ENCODE data around the gene EIF2S2. TPM values are rescaled to one million over a fixed set of nuclear protein-coding genes. Genes with fewer than 3 reads are reported as not detected.

The EIF2S2 gene
- total RNA-seq, 5 donors from 2014 or later (not counting 1 experiment from before 2014, with no cell fraction given): 20.6 to 54.7 (median 48.9) TPM

GRCh38 chr20:34088305-34089174, 23.5 kb downstream of the EIF2S2 start:
- Histone ChIP-seq H3K27me3 (replicated peaks in 1 of 2; ENCODE audit: control insufficient read depth in 2 of 2, extremely low read depth in 1 of 2, insufficient read depth in 2 of 2, low read length in 1 of 2) (no peaks in the 10 kb centered on the region), H3K4me3 (ENCODE audit: control insufficient read depth in 1 of 2, extremely low read depth in 1 of 2, low read length in 1 of 2) (no peak overlapping the region), H3K36me3 (ENCODE audit: control insufficient read depth in 2 of 2, extremely low read depth in 1 of 2, insufficient read depth in 1 of 2, low read length in 1 of 2) (peaks cover 9 to 78% of the 10 kb centered on the region in 2 donors), H3K27ac (ENCODE audit: low read length) (no peak overlapping the region), H3K4me1 (ENCODE audit: control insufficient read depth in 1 of 2, extremely low read depth in 1 of 2, insufficient read depth in 2 of 2, low read length in 2 of 2) (no peaks in the 10 kb centered on the region), H3K9me3 (no peaks in the 10 kb centered on the region)
- ChIA-PET POLR2A (no interaction called here), CTCF (interaction anchor here in 1 of 2 donors (0.6 kb wide), 1 partner anchor 144 kb away, joined by 3 read pairs; no protein-coding TSS in a partner anchor)
- peak overlapping the region in 1 of 2 donors; percentile 48 for H3K27ac Mint-ChIP-seq
- H3K9me3 Mint-ChIP-seq: no peaks in the 10 kb centered on the region
- H3K4me1 Mint-ChIP-seq: peaks cover 6 to 17% (median 11%) of the 10 kb centered on the region in 3 donors
- 85% methylated on average over 7 of the region's 15 CpGs for WGBS (ENCODE audit: insufficient coverage)
- ATAC-seq (replicated peaks in 1 of 4) (no peak), DNase-seq (no peak)
- peaks cover 64% of the 10 kb centered on the region for H3K36me3 Mint-ChIP-seq
- H3K27me3 Mint-ChIP-seq: no peaks in the 10 kb centered on the region
- no peak overlapping the region for H3K4me3 Mint-ChIP-seq

DNA sequence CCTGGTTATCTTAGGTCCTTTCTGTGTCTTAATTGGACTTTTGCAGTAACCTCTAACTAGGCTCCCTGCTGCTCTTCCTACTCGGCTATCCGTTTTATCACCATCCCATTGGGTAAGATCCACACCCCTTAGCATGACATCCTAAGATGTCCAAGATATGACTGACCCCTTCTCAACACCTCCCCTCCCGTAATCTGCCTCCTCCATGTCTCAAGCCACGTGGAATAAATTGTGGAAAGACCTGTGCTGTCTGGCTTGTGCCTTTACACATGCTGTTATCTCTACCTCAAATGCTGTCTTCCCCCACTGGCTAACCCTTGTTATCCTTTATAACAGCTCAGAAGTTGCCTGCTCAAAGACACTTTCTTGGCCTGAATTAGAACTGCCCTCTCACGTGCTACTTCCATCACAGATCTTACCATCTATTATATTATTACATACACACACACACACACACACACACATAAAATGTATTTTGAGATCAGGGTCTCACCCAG, 26.5 kb downstream of the EIF2S2 start:
- H3K27me3 Mint-ChIP-seq: no peaks in the 10 kb centered on the region
- peaks cover 8 to 24% (median 8%) of the 10 kb centered on the region in 3 donors for H3K4me1 Mint-ChIP-seq
- whole genome bisulfite sequencing (ENCODE audit: insufficient coverage): 92% methylated on average over 5 of the region's 5 CpGs
- no peak overlapping the region for H3K4me3 Mint-ChIP-seq
- Histone ChIP-seq H3K4me3 (ENCODE audit: control insufficient read depth in 1 of 2, extremely low read depth in 1 of 2, low read length in 1 of 2) (no peak overlapping the region), H3K9me3 (no peaks in the 10 kb centered on the region), H3K27ac (ENCODE audit: low read length) (no peak overlapping the region), H3K36me3 (ENCODE audit: control insufficient read depth in 2 of 2, extremely low read depth in 1 of 2, insufficient read depth in 1 of 2, low read length in 1 of 2) (peaks cover 23 to 76% of the 10 kb centered on the region in 2 donors), H3K4me1 (ENCODE audit: control insufficient read depth in 1 of 2, extremely low read depth in 1 of 2, insufficient read depth in 2 of 2, low read length in 2 of 2) (no peaks in the 10 kb centered on the region), H3K27me3 (replicated peaks in 1 of 2; ENCODE audit: control insufficient read depth in 2 of 2, extremely low read depth in 1 of 2, insufficient read depth in 2 of 2, low read length in 1 of 2) (no peaks in the 10 kb centered on the region)
- DNase-seq (no peak), ATAC-seq (replicated peaks in 1 of 4) (no peak)
- CTCF ChIA-PET: no interaction called here
- POLR2A ChIA-PET: no interaction called here
- H3K27ac Mint-ChIP-seq: no peak overlapping the region
- no peaks in the 10 kb centered on the region for H3K9me3 Mint-ChIP-seq
- H3K36me3 Mint-ChIP-seq: peaks cover 54% of the 10 kb centered on the region

GRCh38 chr20:34084227-34084923, 27.7 kb downstream of the EIF2S2 start:
- Mint-ChIP-seq H3K27ac (peak overlapping the region; percentile 7 to 31), H3K27me3 (no peaks in the 10 kb centered on the region)
- peaks cover 23 to 78% of the 10 kb centered on the region in 2 donors for H3K36me3 ChIP-seq (ENCODE audit: control insufficient read depth in 2 of 2, extremely low read depth in 1 of 2, insufficient read depth in 1 of 2, low read length in 1 of 2)

GRCh38 chr20:34083781-34084180, 28.3 kb downstream of the EIF2S2 start:
- POLR2A ChIA-PET: no interaction called here
- no peaks in the 10 kb centered on the region for H3K9me3 Mint-ChIP-seq
- peaks cover 8 to 24% (median 8%) of the 10 kb centered on the region in 3 donors for H3K4me1 Mint-ChIP-seq
- H3K4me3 Mint-ChIP-seq: no peak overlapping the region
- H3K27me3 Mint-ChIP-seq: no peaks in the 10 kb centered on the region
- Histone ChIP-seq H3K9me3 (no peaks in the 10 kb centered on the region), H3K36me3 (ENCODE audit: control insufficient read depth in 2 of 2, extremely low read depth in 1 of 2, insufficient read depth in 1 of 2, low read length in 1 of 2) (peaks cover 21 to 78% of the 10 kb centered on the region in 2 donors), H3K4me1 (ENCODE audit: control insufficient read depth in 1 of 2, extremely low read depth in 1 of 2, insufficient read depth in 2 of 2, low read length in 2 of 2) (no peaks in the 10 kb centered on the region), H3K4me3 (ENCODE audit: control insufficient read depth in 1 of 2, extremely low read depth in 1 of 2, low read length in 1 of 2) (no peak overlapping the region), H3K27me3 (replicated peaks in 1 of 2; ENCODE audit: control insufficient read depth in 2 of 2, extremely low read depth in 1 of 2, insufficient read depth in 2 of 2, low read length in 1 of 2) (no peaks in the 10 kb centered on the region), H3K27ac (ENCODE audit: low read length) (no peak overlapping the region)
- H3K27ac Mint-ChIP-seq: peak overlapping the region in 1 of 2 donors; percentile 11
- H3K36me3 Mint-ChIP-seq: peaks cover 47% of the 10 kb centered on the region
- ATAC-seq (replicated peaks in 1 of 4) (no peak), DNase-seq (no peak)
- 92% methylated on average over 2 of the region's 2 CpGs for WGBS (ENCODE audit: insufficient coverage)
- CTCF ChIA-PET: interaction anchor here in 1 of 2 donors (0.6 to 2.0 kb wide), 2 partner anchors 15 to 649 kb away, joined by 3 to 5 read pairs; no protein-coding TSS in a partner anchor

More at GRCh38 chr20:34084227-34084923, 27.7 kb downstream of the EIF2S2 start:
- Mint-ChIP-seq H3K9me3 (no peaks in the 10 kb centered on the region), H3K4me3 (no peak overlapping the region), H3K36me3 (peaks cover 49% of the 10 kb centered on the region), H3K4me1 (peaks cover 8 to 24% (median 8%) of the 10 kb centered on the region in 3 donors)
- 95% methylated on average over 7 of the region's 9 CpGs for WGBS (ENCODE audit: insufficient coverage)
- Histone ChIP-seq H3K27me3 (replicated peaks in 1 of 2; ENCODE audit: control insufficient read depth in 2 of 2, extremely low read depth in 1 of 2, insufficient read depth in 2 of 2, low read length in 1 of 2) (no peaks in the 10 kb centered on the region), H3K27ac (ENCODE audit: low read length) (no peak overlapping the region), H3K4me1 (ENCODE audit: control insufficient read depth in 1 of 2, extremely low read depth in 1 of 2, insufficient read depth in 2 of 2, low read length in 2 of 2) (no peaks in the 10 kb centered on the region), H3K9me3 (no peaks in the 10 kb centered on the region), H3K4me3 (ENCODE audit: control insufficient read depth in 1 of 2, extremely low read depth in 1 of 2, low read length in 1 of 2) (no peak overlapping the region)
- ATAC-seq (replicated peaks in 1 of 4) (no peak), DNase-seq (no peak)
- POLR2A ChIA-PET: no interaction called here
- CTCF ChIA-PET: interaction anchor here in 1 of 2 donors (0.6 kb wide), 1 partner anchor 131 kb away, joined by 5 read pairs; no protein-coding TSS in a partner anchor

- 77% methylated on average over 5 of the region's 7 CpGs for WGBS (ENCODE audit: insufficient coverage)
- Histone ChIP-seq H3K27me3 (replicated peaks in 1 of 2; ENCODE audit: control insufficient read depth in 2 of 2, extremely low read depth in 1 of 2, insufficient read depth in 2 of 2, low read length in 1 of 2) (no peaks in the 10 kb centered on the region), H3K9me3 (no peaks in the 10 kb centered on the region), H3K4me1 (ENCODE audit: control insufficient read depth in 1 of 2, extremely low read depth in 1 of 2, insufficient read depth in 2 of 2, low read length in 2 of 2) (no peaks in the 10 kb centered on the region), H3K27ac (ENCODE audit: low read length) (no peak overlapping the region), H3K4me3 (ENCODE audit: control insufficient read depth in 1 of 2, extremely low read depth in 1 of 2, low read length in 1 of 2) (no peak overlapping the region), H3K36me3 (ENCODE audit: control insufficient read depth in 2 of 2, extremely low read depth in 1 of 2, insufficient read depth in 1 of 2, low read length in 1 of 2) (peaks cover 23 to 78% of the 10 kb centered on the region in 2 donors)
- Mint-ChIP-seq H3K4me3 (no peak overlapping the region), H3K36me3 (peaks cover 49% of the 10 kb centered on the region), H3K9me3 (no peaks in the 10 kb centered on the region), H3K27ac (no peak overlapping the region), H3K4me1 (peaks cover 4 to 21% (median 8%) of the 10 kb centered on the region in 3 donors), H3K27me3 (no peaks in the 10 kb centered on the region)
- POLR2A ChIA-PET: no interaction called here
- ATAC-seq (replicated peaks in 1 of 4) (no peak), DNase-seq (no peak)
- CTCF ChIA-PET: interaction anchor here in 1 of 2 donors (0.6 to 2.0 kb wide), 2 partner anchors 14 to 649 kb away, joined by 3 to 5 read pairs; no protein-coding TSS in a partner anchor
Measured at GRCh38 chr20:34083137-34083536, 28.9 kb downstream of the EIF2S2 start.

- no peak overlapping the region for H3K27ac ChIP-seq (ENCODE audit: low read length)
- H3K9me3 Mint-ChIP-seq: no peaks in the 10 kb centered on the region
- WGBS (ENCODE audit: insufficient coverage): 92% methylated on average over 7 of the region's 8 CpGs
- no peak overlapping the region for H3K4me3 ChIP-seq (ENCODE audit: control insufficient read depth in 1 of 2, extremely low read depth in 1 of 2, low read length in 1 of 2)
- peak overlapping the region in 1 of 2 donors; percentile 49 for H3K27ac Mint-ChIP-seq
- H3K27me3 Mint-ChIP-seq: no peaks in the 10 kb centered on the region
- no peaks in the 10 kb centered on the region for H3K4me1 ChIP-seq (ENCODE audit: control insufficient read depth in 1 of 2, extremely low read depth in 1 of 2, insufficient read depth in 2 of 2, low read length in 2 of 2)
- H3K9me3 ChIP-seq: no peaks in the 10 kb centered on the region
- DNase-seq (no peak), ATAC-seq (replicated peaks in 1 of 4) (peak in 1 of 4 experiments; percentile 13)
- peaks cover 46% of the 10 kb centered on the region for H3K36me3 Mint-ChIP-seq
- H3K27me3 ChIP-seq (replicated peaks in 1 of 2; ENCODE audit: control insufficient read depth in 2 of 2, extremely low read depth in 1 of 2, insufficient read depth in 2 of 2, low read length in 1 of 2): no peaks in the 10 kb centered on the region
- H3K36me3 ChIP-seq (ENCODE audit: control insufficient read depth in 2 of 2, extremely low read depth in 1 of 2, insufficient read depth in 1 of 2, low read length in 1 of 2): peaks cover 23 to 79% of the 10 kb centered on the region in 2 donors
- ChIA-PET POLR2A (no interaction called here), CTCF (interaction anchor here (0.5 to 2.0 kb wide), 4 partner anchors 10 to 132 kb away, joined by 3 to 5 read pairs (median 3); no protein-coding TSS in a partner anchor)
- peaks cover 3 to 17% (median 8%) of the 10 kb centered on the region in 3 donors for H3K4me1 Mint-ChIP-seq
- H3K4me3 Mint-ChIP-seq: no peak overlapping the region
Measured at GRCh38 chr20:34082232-34082887, 29.7 kb downstream of the EIF2S2 start.
